ENCODE measurements around the gene PLA2G4D.
A peak's percentile ranks its signal among the peaks of the same experiment; 100 is the strongest.

The PLA2G4D gene

GRCh38 chr15:42069496-42070278 is 24.7 kb downstream of the PLA2G4D start:
- DNase-seq = no peak

- DNase-seq = no peak
Observed at GRCh38 chr15:42069025-42069424, 25.3 kb downstream of the PLA2G4D start.

- no peak for DNase-seq
Observed at GRCh38 chr15:42068601-42069000, 25.8 kb downstream of the PLA2G4D start.

- no peak for DNase-seq
Observed at GRCh38 chr15:42066764-42067415, 27.5 kb downstream of the PLA2G4D start.

DNA sequence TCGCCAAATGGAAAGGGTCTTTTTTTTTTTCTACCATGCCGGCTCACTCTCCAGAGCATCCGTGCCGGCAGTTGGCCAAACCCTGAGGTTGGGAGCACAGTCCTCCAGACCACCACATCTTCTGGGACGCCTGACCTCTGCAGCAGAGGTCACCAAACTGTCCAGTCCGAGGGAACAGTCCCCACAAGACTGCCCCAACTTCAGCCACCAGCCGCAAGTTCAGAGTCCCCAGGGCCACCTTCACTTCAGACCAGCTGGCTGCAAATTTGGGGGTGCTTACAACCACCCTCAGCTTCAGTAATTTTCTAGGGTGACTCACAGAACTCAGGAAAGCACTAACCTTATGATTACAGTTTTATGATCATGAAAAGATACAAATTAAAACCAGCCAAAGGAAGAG is 28.9 kb downstream of the PLA2G4D start:
- DNase-seq = no peak

DNA sequence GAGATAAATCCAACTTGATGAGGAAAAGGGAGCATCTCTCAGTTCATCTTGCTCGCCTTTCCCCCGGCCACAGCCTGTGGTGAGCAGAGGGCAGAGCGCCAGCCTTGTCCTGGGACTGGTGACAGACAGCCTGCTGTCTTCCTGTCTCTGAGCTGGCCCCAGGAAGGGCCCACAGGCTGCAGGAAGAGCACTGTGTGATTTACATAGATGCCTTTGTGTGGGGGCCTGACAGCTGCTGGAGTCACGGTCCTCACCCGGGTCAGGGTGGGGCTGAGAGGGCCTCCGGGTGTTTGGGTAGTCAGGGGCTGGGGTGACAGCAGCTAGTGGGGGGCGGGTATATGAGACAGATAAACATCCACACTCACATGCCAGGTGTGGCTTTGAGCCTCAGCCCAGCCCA is 29.3 kb downstream of the PLA2G4D start:
- DNase-seq = no peak

- DNase-seq = no peak
Observed at GRCh38 chr15:42064271-42064670, 30.1 kb downstream of the PLA2G4D start.

- DNase-seq = no peak
Observed at GRCh38 chr15:42063122-42063848, 31.1 kb downstream of the PLA2G4D start.

DNA sequence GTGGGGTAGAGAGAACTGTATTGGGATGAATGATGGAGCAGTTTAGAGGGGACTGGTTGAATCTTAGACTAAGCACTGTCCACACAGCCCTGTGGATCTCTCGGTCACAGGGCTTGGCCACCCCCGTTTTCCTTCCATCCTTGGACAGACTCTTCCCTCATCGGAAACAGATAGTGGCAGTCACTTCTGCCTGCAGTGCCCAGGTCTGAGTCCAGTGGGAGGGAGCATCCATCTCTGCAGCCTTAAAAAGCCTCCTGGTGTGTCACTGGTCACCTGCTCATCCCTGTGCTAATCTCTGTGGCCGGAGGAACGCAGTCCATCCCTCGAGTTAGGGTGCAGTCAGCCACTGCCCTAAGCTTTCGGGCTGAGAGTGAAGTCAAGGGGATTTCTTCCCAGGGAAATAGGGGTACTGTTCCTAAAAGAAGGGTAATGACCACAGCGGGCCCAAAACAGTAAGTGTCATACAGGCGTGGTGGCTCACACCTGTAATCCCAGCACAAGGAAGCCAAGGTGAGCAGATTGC is 32.0 kb downstream of the PLA2G4D start:
- DNase-seq = no peak

GRCh38 chr15:42060797-42061196 is 33.6 kb downstream of the PLA2G4D start:
- DNase-seq = no peak

DNA sequence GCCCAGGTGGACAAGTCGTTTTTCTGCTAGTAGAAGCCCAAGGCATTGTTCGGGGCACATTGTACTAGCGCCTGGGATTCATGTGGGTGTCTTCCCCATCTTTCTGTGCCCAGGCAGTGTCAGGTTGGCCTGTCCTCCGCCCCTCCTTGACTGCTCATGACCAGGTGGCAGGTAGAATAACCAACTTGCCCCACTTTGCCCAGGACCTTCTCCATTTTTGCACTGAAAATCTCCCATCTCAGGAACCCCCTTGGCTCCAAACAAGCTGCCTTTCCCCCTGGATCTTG is 33.9 kb downstream of the PLA2G4D start:
- no peak for DNase-seq

- peak; percentile 8 for DNase-seq
Observed at GRCh38 chr15:42059661-42060476, 34.5 kb downstream of the PLA2G4D start.

DNA sequence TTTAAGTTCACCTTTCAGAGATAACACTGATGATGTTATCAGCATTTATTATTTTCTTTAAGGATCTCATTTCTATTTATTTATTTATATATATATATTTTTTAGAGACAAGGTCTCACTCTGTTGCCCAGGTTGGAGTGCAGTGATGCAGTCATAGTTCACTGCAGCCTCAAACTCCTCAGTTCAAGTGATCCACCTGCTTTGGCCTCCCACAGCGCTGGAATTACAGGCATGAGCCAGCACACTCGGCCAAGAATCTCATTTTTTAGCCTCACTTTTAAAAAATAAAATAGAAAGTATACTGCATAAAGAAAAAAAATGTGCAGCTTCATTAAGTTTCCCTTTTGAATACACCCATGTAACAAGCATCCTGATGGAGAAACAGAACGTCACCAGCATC is 35.6 kb downstream of the PLA2G4D start:
- DNase-seq = no peak

- DNase-seq = no peak
Observed at GRCh38 chr15:42057799-42058646, 36.3 kb downstream of the PLA2G4D start.

DNA sequence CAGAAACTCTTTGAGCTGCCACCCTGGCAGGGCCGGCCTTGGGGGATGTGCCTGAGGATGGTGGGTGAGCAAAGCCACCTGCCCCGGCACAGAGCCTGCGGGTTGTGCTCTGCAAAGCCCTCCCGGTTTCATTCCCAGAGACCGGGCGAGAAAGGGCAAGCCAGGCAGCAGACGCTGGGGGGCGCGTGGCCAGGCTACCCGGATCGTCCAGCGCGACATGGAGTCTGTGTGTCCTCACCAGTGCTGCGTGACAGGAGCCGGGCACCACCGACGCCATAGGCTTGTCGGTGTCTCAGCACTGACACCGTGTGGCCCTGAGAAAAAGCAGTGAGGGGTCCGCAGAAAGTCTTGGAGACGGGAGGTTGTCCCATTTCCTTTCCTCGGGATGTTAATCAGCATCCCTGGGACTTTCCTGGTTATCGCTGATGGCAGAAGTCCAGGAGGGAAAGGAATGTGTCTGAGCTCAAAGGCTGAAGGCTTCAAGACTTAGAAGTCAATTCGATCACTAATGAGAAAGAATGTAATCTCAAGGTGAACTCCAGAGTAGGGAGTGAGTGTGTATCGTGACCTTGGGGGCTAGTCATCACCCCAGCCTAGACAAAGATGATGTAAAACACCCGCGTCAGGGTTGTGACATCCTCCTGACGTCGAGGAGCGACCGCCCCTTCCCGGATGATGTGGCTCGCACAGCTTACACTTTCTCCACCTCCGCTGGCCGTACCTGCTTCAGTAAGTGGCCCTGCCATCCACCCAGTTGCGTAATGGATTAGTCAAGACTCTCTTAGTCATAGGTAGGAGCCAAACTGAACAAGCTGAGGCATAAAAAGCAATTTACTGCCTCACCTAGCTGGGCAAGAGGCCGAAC is 37.2 kb downstream of the PLA2G4D start:
- no peak for DNase-seq

DNA sequence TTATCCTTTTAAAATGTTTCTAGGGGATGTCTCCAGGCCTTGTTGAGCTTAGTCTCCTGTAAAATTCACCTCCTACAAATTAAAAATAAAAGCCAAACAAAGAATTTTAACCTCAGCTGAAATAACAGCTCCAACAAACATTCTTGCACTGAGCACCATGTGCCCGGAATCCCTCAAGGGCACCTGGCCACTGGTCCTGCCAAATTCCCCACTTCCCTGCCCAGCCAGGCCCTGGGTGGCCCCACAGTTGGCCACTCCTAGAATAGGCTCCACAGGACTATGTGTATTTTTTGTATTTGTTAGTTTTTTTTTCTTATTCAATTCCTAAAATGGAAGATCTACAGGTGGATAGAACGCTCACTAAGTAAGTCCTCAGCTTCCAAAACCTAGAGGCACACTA is 40.4 kb downstream of the PLA2G4D start:
- no peak for DNase-seq

- no peak for DNase-seq
Observed at GRCh38 chr15:42053010-42053409, 41.4 kb downstream of the PLA2G4D start.

DNA sequence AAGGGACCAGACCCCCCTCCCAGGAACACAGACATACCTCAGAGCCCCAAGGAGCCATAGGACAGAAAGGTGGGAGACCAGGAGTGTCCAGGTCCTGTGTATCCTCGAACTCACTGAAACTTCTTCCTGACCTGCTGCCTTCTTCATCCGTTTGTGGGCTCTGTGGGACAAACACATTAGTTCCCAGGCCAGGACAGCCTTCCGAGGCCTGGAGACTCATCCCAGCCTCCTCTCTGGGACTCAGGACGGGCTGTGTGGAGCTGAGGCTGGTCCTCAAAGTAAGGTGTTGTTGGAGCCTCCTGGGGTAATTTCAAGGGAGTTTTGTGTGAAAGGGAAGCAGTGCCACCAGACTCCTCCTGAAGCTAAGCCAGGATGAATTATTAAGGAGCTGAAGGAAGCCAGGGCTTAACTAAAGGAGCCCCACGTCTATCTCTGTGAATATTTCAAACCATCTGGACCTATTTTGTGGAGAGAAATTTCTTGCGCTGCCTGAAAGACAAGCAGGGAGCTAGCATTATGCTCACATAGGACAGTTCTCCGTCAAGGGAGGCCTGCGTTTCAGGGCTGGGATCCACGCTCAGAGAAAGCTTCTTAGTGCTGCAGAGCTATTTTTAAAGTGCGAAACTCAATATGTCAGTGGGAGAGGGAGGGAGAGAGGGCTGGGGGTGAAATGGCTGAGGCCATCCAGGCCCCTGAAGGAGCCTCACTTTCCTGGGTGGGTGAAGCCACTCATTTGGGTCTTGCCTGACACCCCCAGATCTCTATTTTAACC is 43.7 kb downstream of the PLA2G4D start:
- DNase-seq = no peak

GRCh38 chr15:42048821-42049200 is 45.6 kb downstream of the PLA2G4D start:
- DNase-seq = no peak

DNA sequence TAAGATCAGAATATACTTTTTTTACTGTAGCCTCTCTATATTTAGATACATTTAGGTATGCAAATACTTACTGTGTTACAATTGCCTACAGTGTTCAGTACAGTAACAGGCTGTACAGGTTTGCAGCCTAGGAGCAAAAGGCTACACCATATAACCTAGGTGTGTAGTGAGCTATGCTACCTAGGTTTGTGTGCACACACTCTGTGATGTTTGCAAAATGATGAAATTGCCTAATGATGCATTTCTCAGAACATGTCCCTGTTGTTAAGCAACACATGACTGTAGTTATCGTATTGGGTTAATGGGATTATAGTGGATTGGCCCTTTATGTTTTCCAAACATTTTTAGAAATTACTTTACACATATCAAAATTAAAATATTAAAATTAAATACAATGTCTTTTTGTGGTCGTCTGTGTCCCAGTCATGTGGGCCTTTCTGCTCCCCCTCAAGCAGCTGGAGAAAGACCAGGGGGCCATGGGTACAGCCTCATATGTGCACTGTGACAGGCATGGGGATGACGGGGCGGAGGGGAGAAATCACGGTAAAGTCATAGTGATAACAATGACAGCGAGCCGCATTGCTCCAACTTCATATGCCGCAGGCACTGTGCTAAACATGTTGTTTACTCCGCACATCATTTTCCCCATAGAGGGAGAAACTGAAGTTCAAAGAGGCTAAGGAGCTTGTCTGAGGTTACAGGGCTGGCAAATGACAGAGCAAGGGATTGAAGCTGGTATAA is 46.1 kb downstream of the PLA2G4D start:
- DNase-seq = no peak

Data from NCI-H2081 treated with DMSO at 0.1 percent for 48 hours (cell line).